ENCODE measurements around the gene MRPL37.

MRPL37 gene

DNA sequence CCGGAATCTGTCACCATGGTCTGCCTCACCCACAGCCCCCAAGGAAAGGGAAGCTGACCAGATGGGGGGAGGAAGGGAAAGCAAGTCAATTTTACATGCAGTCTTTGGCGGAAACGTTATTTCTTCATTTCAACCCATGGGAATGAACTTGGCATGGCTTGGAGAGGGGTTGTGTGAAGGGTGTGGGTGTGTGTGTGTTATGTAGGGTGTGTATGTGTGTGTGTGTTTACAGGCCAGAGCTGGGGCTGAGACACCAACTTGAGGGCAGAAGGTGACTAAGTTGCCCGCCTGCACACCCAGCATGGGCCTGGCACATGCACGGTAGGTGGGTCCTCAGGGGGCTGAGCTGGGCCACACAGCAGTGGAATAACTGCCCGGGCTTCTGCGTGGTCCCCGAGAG, 65.2 kb downstream of the MRPL37 start:
- DNase-seq (ENCODE audit: low spot score): no peak

DNA sequence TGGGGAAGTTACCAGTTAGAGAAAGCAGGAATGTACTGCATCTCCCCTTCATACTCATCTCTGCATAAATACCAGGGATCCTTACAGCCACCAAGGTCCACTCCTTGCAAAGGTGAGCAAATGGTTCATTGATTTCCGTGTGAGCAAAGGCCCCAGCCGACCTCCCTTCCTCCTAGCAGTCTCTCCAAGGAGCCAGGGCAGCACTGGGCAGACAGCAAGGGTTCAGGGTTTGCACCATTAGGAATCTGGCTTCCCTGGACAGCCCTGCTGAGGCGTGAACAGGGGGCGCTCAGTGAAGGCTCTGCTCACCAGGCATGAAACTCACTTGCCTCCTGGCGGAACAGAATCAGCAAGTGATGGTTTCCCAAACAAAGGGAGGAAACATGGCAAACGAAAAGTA, 65.7 kb downstream of the MRPL37 start:
- DNase-seq (ENCODE audit: low spot score): no peak

GRCh38 chr1:54266195-54266594, 66.2 kb downstream of the MRPL37 start:
- DNase-seq (ENCODE audit: low spot score): no peak

DNA sequence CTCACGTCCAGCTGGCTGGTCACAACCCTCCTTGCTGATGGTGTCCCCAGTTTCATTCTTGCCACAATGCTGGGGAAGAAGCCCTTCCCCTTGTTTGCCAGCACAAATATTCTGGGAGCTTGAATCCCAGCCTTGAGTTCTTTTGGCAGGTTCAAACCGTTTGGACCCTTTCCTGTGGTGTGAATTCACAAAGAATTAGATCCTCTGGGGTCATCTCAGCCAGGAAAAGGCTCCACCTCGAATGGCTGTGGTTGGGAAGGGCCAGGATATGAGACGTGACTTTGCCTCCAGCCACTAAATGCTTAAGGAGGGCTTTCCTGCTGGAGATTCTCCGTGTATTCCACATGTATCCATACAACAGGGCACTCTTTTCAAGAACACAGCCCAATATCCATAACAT, 66.9 kb downstream of the MRPL37 start:
- DNase-seq (ENCODE audit: low spot score): no peak
